A549 (cell line): ENCODE measurements around the gene RBM12. TPM values are rescaled to one million over a fixed set of nuclear protein-coding genes. Genes with fewer than 3 reads are reported as not detected.

Experiments
- ATAC-seq, 2 experiments: fragments of 200-7000 bp in 1 of 2; fragments of >200 bp in 1 of 2; cut with Nextera tagmentation in 1 of 2; cut with Tn5 transposase in 1 of 2; 3 replicates each; pipeline versions ENCODE4 v1.8.0 to v1.9.1; 2018 to 2020; ENCODE audit warnings: mild to moderate bottlenecking in 1 of 2, moderate library complexity in 1 of 2
- CTCF ChIA-PET: fragments of 300-600 bp; sonication (Branson Sonifier 250); formaldehyde crosslinking; extraction: SDS; loops from one replicate; lab custom pipeline; 2021; ENCODE audit warnings: antibody characterized with exemption, inconsistent platforms; lab: Yijun Ruan, JAX
- POLR2A ChIA-PET: fragments of 350-600 bp; formaldehyde crosslinking; extraction: SDS; loops from one replicate; lab custom pipeline; 2021; ENCODE audit warnings: antibody characterized with exemption, inconsistent platforms; lab: Yijun Ruan, JAX
- DNase-seq, 2 experiments: peaks; one replicate each; pipeline versions ENCODE4 v3.0.0 to v3.0.0-alpha.2; 2011 to 2016; ENCODE audit warnings: low read depth in 1 of 2, low spot score in 1 of 2
- FAIRE-seq: peaks from 2 replicates; lab custom pipeline; 2011; peaks lifted over from hg19 to GRCh38; lab: Jason Lieb, UNC
- H3K27ac ChIP-seq, 2 experiments: fragments of >200 bp; sonication (Bioruptor Twin); formaldehyde crosslinking; 3 replicates each; pipeline ENCODE4 v1.5.1; 2016 to 2017
- H3K4me1 ChIP-seq: fragments of >200 bp; sonication (Bioruptor Twin); formaldehyde crosslinking; 3 replicates; pipeline ENCODE4 v1.6.1; 2016
- H3K4me2 ChIP-seq: fragments of >200 bp; sonication (Bioruptor Twin); formaldehyde crosslinking; 3 replicates; pipeline ENCODE4 v1.6.1; 2016
- H3K4me3 ChIP-seq: fragments of >200 bp; sonication (Bioruptor Twin); formaldehyde crosslinking; 3 replicates; pipeline ENCODE4 v1.5.1; 2016
- H3K9me3 ChIP-seq: fragments of >200 bp; sonication (Bioruptor Twin); formaldehyde crosslinking; 3 replicates; pipeline ENCODE4 v1.6.1; 2016
- CBX2 ChIP-seq: fragments of 200-600 bp; sonication (generic); IDR thresholded peaks from 2 replicates; pipeline ENCODE4 v1.6.1; 2016; ENCODE audit warnings: low read depth, mild to moderate bottlenecking, borderline replicate concordance
- EHF ChIP-seq: fragments of 250-450 bp; sonication (Bioruptor Pico); IDR thresholded peaks from 2 replicates; pipeline ENCODE4 v1.5.0; 2020; ENCODE audit warnings: mild to moderate bottlenecking
- ESRRA ChIP-seq: fragments of 150-350 bp; IDR thresholded peaks from 2 replicates; pipeline ENCODE4 v1.6.1; 2014; ENCODE audit warnings: mild to moderate bottlenecking, low read length, borderline replicate concordance
- FOSB ChIP-seq: fragments of 250-450 bp; sonication (Bioruptor Pico); IDR thresholded peaks from 2 replicates; pipeline ENCODE4 v1.5.0; 2020; ENCODE audit warnings: mild to moderate bottlenecking, moderate library complexity
- FOSL2 ChIP-seq, 2 experiments: fragments of 450-650 bp in 1 of 2; fragments of >200 bp in 1 of 2; sonication (Bioruptor Twin) in 1 of 2; formaldehyde crosslinking; IDR thresholded peaks; 2 replicates each; pipeline versions ENCODE4 v1.5.0 to v1.6.1; 2016 to 2020; ENCODE audit warnings: mild to moderate bottlenecking in 1 of 2, moderate library complexity in 1 of 2
- FOXS1 ChIP-seq: fragments of 250-450 bp; sonication (Bioruptor Pico); IDR thresholded peaks from 2 replicates; pipeline ENCODE4 v1.5.0; 2020; ENCODE audit warnings: mild to moderate bottlenecking, moderate library complexity
- GATA3 ChIP-seq: IDR thresholded peaks from 2 replicates; pipeline ENCODE4 v1.6.1; 2012; ENCODE audit warnings: borderline replicate concordance
- HDAC2 ChIP-seq: fragments of 200-600 bp; sonication (generic); IDR thresholded peaks from 2 replicates; pipeline ENCODE4 v1.6.1; 2016
- JUN ChIP-seq, 2 experiments: fragments of >200 bp; sonication (Bioruptor Twin); formaldehyde crosslinking; IDR thresholded peaks; 2 replicates in 1 of 2; 3 replicates in 1 of 2; pipeline ENCODE4 v1.6.1; 2016 to 2017
- KDM1A ChIP-seq: fragments of 200-600 bp; sonication (generic); IDR thresholded peaks from 2 replicates; pipeline ENCODE4 v1.6.1; 2016; ENCODE audit warnings: low read depth, mild to moderate bottlenecking
- KDM5A ChIP-seq: fragments of 200-600 bp; sonication (generic); IDR thresholded peaks from 2 replicates; pipeline ENCODE4 v1.6.1; 2016; ENCODE audit warnings: antibody characterized with exemption, mild to moderate bottlenecking
- NR3C1 ChIP-seq: fragments of >200 bp; sonication (Bioruptor Twin); formaldehyde crosslinking; IDR thresholded peaks from 3 replicates; pipeline ENCODE4 v1.6.1; 2017
- POLR2A ChIP-seq: IDR thresholded peaks from 2 replicates; pipeline ENCODE4 v1.6.1; 2012; ENCODE audit warnings: mild to moderate bottlenecking, low read length
- POLR2AphosphoS2 ChIP-seq: conservative IDR thresholded peaks from 2 replicates; pipeline ENCODE4 v1.6.1; 2012; ENCODE audit warnings: low read length, improper control_type of control experiment, inconsistent platforms
- RARB ChIP-seq: fragments of 250-450 bp; sonication (Bioruptor Pico); IDR thresholded peaks from 2 replicates; pipeline ENCODE4 v1.8.0; 2021; ENCODE audit warnings: mild to moderate bottlenecking, moderate library complexity
- RCOR1 ChIP-seq: fragments of 150-350 bp; IDR thresholded peaks from 2 replicates; pipeline ENCODE4 v1.6.1; 2014; ENCODE audit warnings: antibody characterized with exemption, low read length, low read depth
- RFX5 ChIP-seq: fragments of 450-650 bp; IDR thresholded peaks from 2 replicates; pipeline ENCODE4 v1.7.1; 2014; ENCODE audit warnings: antibody characterized with exemption, mild to moderate bottlenecking, moderate library complexity
- RNF2 ChIP-seq: fragments of 200-600 bp; sonication (generic); IDR thresholded peaks from 2 replicates; pipeline ENCODE4 v1.6.1; 2016; ENCODE audit warnings: low read depth, mild to moderate bottlenecking, antibody characterized with exemption, moderate library complexity, borderline replicate concordance
- SREBF2 ChIP-seq: fragments of 450-650 bp; IDR thresholded peaks from 2 replicates; pipeline ENCODE4 v1.6.1; 2014; ENCODE audit warnings: mild to moderate bottlenecking, moderate library complexity
- TP53 ChIP-seq: fragments of 250-450 bp; sonication (Bioruptor Pico); IDR thresholded peaks from 2 replicates; pipeline ENCODE4 v1.5.0; 2021; ENCODE audit warnings: mild to moderate bottlenecking, moderate library complexity
- ZNF302 ChIP-seq: fragments of 250-450 bp; sonication (Bioruptor Pico); IDR thresholded peaks from 2 replicates; pipeline ENCODE4 v1.9.0; 2021; ENCODE audit warnings: inconsistent platforms, mild to moderate bottlenecking, moderate library complexity
- WGBS: methylation state at CpG from one replicate; pipeline ENCODE4 v1.1.6; 2017; ENCODE audit errors: missing lambda C conversion rate; 5-methylcytosine and 5-hydroxymethylcytosine counted together
- polyA plus RNA-seq, 4 experiments: library from polyadenylated mRNA; depleted of rRNA in 3 of 4; stranded (reverse); fragments of >200 nt; fragmentation: RNase III in 1 of 4; extraction: RNeasy Plus Mini Kit Qiagen cat#74134 plus additional on column Dnase treatment in 1 of 4; gene quantifications; 2 replicates in 3 of 4; 3 replicates in 1 of 4; pipeline ENCODE4 v1.2.3, GENCODE V29; 2011 to 2017
- TF ChIP-seq, protein P1 (sequence below): fragments of 450-650 bp; IDR thresholded peaks from 2 replicates; pipeline ENCODE4 v1.6.1; 2014; ENCODE audit warnings: antibody characterized with exemption
- TF ChIP-seq, protein P2 (sequence below): IDR thresholded peaks from 2 replicates; pipeline ENCODE4 v1.6.1; 2012; ENCODE audit warnings: low read depth, borderline replicate concordance
- TF ChIP-seq, protein P3 (sequence below): IDR thresholded peaks from 2 replicates; pipeline ENCODE4 v1.6.1; 2012
- TF ChIP-seq, protein P4 (sequence below): fragments of >200 bp; sonication (Bioruptor Twin); formaldehyde crosslinking; IDR thresholded peaks from 3 replicates; pipeline ENCODE4 v1.6.1; 2016
- TF ChIP-seq, protein P5 (sequence below): IDR thresholded peaks from 2 replicates; pipeline ENCODE4 v1.6.1; 2012

RBM12 gene
- polyA plus RNA-seq, 2 of the 4 experiments (the other 2 are of a cell fraction): 49.9 to 119 TPM

DNA sequence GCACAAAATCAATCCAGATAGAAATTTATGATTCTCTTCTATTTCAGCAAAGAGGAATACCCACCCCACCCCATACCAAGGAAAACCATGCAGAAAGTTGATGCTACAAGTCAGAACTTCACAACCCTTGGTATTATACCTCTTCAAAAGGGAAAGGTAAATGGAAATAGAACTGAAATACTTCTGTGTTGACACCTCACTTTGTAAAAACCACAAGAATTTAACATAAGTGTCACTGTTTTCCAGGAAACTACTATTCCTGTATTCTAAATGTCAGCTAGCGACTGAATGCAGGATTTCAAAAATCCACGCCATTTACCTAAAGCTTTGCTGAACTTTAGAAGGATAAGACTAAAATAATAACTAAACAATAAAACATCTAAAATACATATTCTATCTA lies 3.6 kb downstream of the RBM12 start:
- WGBS: 94% methylated on average over 2 of the region's 2 CpGs
- H3K4me3 ChIP-seq: no peak overlapping the region
- FAIRE-seq: no peak
- TF ChIP-seq HDAC2 (no peak), KDM1A (no peak), FOSL2 (IDR thresholded peaks at IDR 0.05) (no peak), FOSL2 (CRISPR knock-in tag; IDR thresholded peaks at IDR 0.05) (no peak), RARB (CRISPR knock-in tag) (no peak), CBX2 (no peak), RCOR1 (no peak), FOSB (CRISPR knock-in tag) (no peak), KDM5A (no peak), JUN (IDR thresholded peaks at IDR 0.05) (no peak), NR3C1 (no peak), RFX5 (no peak), FOXS1 (CRISPR knock-in tag) (no peak), TP53 (CRISPR knock-in tag) (no peak), ZNF302 (CRISPR knock-in tag) (no peak), POLR2A (no peak), GATA3 (no peak)
- TF ChIP-seq, protein P1, sequence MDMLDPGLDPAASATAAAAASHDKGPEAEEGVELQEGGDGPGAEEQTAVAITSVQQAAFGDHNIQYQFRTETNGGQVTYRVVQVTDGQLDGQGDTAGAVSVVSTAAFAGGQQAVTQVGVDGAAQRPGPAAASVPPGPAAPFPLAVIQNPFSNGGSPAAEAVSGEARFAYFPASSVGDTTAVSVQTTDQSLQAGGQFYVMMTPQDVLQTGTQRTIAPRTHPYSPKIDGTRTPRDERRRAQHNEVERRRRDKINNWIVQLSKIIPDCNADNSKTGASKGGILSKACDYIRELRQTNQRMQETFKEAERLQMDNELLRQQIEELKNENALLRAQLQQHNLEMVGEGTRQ: no peak
- TF ChIP-seq, protein P2, sequence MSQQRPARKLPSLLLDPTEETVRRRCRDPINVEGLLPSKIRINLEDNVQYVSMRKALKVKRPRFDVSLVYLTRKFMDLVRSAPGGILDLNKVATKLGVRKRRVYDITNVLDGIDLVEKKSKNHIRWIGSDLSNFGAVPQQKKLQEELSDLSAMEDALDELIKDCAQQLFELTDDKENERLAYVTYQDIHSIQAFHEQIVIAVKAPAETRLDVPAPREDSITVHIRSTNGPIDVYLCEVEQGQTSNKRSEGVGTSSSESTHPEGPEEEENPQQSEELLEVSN: no peak
- TF ChIP-seq, protein P3, sequence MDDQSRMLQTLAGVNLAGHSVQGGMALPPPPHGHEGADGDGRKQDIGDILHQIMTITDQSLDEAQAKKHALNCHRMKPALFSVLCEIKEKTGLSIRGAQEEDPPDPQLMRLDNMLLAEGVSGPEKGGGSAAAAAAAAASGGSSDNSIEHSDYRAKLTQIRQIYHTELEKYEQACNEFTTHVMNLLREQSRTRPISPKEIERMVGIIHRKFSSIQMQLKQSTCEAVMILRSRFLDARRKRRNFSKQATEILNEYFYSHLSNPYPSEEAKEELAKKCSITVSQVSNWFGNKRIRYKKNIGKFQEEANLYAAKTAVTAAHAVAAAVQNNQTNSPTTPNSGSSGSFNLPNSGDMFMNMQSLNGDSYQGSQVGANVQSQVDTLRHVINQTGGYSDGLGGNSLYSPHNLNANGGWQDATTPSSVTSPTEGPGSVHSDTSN: no peak
- H3K27ac ChIP-seq: no peak overlapping the region
- DNase-seq: no peak
- peaks cover 31% of the 10 kb centered on the region for H3K4me1 ChIP-seq
- CTCF ChIA-PET: interaction anchor here (0.6 to 1.2 kb wide), 2 partner anchors 11 to 42 kb away, joined by 3 to 8 read pairs; no protein-coding TSS in a partner anchor
- peak overlapping the region; percentile 97; the same call in 2 of the 3 replicates for H3K4me2 ChIP-seq
- no peaks in the 10 kb centered on the region for H3K9me3 ChIP-seq
- ATAC-seq: no peak
- POLR2A ChIA-PET: interaction anchor here (0.9 kb wide), 1 partner anchor 81 kb away, joined by 3 read pairs; the partner anchor contains the start of gene RBM39

DNA sequence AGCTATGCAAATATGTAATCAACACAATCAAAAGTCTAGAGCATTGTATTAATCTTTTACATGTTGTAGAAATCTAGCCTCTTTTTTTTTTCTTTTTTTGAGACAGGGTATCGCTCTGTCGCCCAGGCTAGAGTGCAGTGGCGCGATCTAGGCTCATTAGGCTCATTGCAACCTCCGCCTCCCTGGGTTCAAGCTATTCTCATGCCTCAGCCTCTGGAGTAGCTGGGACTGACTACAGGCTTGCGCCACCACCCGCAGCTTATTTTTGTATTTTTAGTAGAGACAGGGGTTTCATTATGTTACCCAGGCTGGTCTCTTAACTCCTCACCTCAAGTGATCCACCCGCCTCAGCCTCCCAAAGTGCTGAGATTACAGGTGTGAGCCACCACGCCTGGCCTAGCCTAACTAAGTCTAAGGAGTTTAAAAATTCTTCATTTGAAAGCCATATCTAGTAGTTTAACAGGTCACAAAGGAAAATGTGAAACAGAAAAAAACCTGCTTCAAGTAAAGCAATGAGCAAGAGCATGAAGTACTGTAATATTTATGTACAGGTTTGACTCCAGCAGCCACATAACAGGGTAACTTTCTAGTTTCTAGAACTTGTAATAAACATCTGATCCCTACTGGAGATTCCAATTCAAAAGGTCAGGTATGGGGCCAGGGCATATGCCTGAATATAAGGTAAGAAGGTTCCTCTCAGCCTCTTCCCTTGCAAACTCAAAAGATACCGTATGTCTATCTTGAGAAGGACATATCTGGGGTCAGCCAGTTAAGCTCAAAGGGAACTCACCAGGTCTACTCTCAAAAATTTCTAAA lies 4.4 kb downstream of the RBM12 start:
- no peaks in the 10 kb centered on the region for H3K9me3 ChIP-seq
- peaks cover 31% of the 10 kb centered on the region for H3K4me1 ChIP-seq
- no peak for DNase-seq
- no peak for TF ChIP-seq RCOR1
- TF ChIP-seq, all 56 proteins: peak for 0
- ChIA-PET CTCF (interaction anchor here (0.6 to 0.7 kb wide), 2 partner anchors 11 to 42 kb away, joined by 3 to 5 read pairs; no protein-coding TSS in a partner anchor), POLR2A (interaction anchor here (0.9 kb wide), 1 partner anchor 82 kb away, joined by 3 read pairs; the partner anchor contains the start of gene RBM39)
- Histone ChIP-seq H3K4me3 (no peak overlapping the region), H3K4me2 (peak overlapping the region; percentile 97; the same call in 1 of the 3 replicates), H3K27ac (no peak overlapping the region)
- 97% methylated on average over 10 of the region's 10 CpGs for WGBS
- FAIRE-seq (no peak), ATAC-seq (no peak)

DNA sequence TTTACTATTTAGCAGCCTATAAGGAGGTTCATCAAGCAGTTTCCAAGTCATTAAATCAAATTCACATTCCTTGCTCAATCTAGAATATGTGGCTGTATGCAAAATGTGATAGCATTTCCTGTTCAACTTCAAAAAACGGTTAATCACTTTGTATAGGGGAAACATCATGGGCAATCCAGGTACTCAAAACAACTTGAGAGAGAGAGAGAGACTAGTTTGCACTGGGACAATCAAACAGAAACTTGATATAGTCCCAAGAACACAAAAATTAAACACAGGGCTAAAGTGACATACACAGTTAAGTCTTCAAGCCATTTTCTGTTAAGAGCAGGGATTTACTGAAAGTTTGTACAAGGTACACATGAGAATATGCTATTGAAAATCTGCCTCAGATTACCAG lies 7.4 kb downstream of the RBM12 start:
- no peaks in the 10 kb centered on the region for H3K9me3 ChIP-seq
- peaks cover 23% of the 10 kb centered on the region for H3K4me1 ChIP-seq
- no peak overlapping the region for H3K4me3 ChIP-seq
- H3K27ac ChIP-seq: no peak overlapping the region
- TF ChIP-seq RNF2: no peak
- TF ChIP-seq POLR2AphosphoS2: no peak
- no peak for TF ChIP-seq ESRRA
- TF ChIP-seq, protein P4, sequence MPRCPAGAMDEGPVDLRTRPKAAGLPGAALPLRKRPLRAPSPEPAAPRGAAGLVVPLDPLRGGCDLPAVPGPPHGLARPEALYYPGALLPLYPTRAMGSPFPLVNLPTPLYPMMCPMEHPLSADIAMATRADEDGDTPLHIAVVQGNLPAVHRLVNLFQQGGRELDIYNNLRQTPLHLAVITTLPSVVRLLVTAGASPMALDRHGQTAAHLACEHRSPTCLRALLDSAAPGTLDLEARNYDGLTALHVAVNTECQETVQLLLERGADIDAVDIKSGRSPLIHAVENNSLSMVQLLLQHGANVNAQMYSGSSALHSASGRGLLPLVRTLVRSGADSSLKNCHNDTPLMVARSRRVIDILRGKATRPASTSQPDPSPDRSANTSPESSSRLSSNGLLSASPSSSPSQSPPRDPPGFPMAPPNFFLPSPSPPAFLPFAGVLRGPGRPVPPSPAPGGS: no peak
- no peak for TF ChIP-seq FOSB (CRISPR knock-in tag)
- TF ChIP-seq, protein P2: no peak
- no peak for TF ChIP-seq EHF
- no peak for TF ChIP-seq RARB (CRISPR knock-in tag)
- no peak for TF ChIP-seq SREBF2
- TF ChIP-seq, protein P5, sequence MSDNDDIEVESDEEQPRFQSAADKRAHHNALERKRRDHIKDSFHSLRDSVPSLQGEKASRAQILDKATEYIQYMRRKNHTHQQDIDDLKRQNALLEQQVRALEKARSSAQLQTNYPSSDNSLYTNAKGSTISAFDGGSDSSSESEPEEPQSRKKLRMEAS: no peak
- TF ChIP-seq, all 56 proteins: peak for 0
- H3K4me2 ChIP-seq: no peak overlapping the region
- DNase-seq (no peak), ATAC-seq (no peak), FAIRE-seq (no peak)
- ChIA-PET CTCF (interaction anchor here (0.7 to 1.4 kb wide), 6 partner anchors 20 to 218 kb away, joined by 3 to 7 read pairs (median 3); no protein-coding TSS in a partner anchor), POLR2A (no interaction called here)
- WGBS: 74% methylated on average over 1 of the region's 1 CpG
